NCI-H2081 (cell line): ENCODE measurements around the gene KASH5.
A peak's percentile ranks its signal among the peaks of the same experiment; 100 is the strongest.
"Not testable (repeated sequence)": the region's sequence is repeated elsewhere in the genome, so short reads cannot be mapped to it uniquely, and the experiment has no call there.

Experiments used
- DNase-seq, 2 experiments: peaks; one replicate each; lab custom pipeline; 2025; lab: John Stamatoyannopoulos, UW

Gene KASH5

DNA sequence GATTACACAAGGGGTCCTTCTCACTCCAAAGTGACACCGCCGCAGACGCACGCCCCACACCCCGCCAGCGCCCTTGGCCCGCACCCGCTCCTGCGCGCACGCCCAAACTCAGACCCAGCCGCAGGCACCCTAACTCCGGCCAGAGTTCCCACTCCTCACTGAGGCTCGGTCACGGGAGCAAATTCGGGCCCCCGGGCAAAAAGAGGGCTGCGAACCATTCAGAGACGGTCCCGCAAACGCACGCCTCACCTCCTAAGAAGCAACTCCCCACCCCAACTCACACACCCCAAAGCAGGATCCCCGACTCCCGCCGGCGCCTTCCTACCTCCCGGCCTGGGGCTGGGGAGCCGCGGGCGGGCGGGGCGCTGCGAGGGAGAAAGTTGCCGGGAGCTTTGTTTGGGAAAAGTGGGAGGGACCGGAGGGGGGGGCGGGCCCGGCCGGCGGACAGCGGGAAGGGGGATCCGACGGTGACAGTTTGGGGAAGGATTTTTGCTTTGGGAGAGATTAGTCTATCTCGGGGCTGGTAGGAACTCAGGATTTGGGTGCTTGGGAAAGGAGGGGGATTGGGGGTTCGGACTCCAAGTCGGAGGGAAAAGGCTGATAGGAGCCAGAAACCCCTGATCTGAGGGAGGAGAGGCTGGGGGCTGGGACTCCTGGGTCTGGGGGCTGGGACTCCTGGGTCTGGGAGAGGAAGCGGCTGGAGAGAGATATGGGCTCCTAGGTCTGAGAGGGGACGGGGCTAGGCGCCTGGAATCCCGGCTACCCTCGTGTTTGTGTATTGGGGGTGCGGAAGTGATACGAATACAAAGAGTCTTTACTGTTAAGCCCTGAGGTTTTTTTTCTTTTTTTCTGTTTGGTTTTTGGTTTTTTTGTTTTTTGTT, 25.8 kb upstream of the KASH5 start, which contains the start of gene TEAD2:
TSS of gene TEAD2 (minus strand) at position 369 of the 881 bp plus-strand sequence. CDS start 2,341 bp downstream, outside the sequence.
- DNase-seq: no peak

DNA sequence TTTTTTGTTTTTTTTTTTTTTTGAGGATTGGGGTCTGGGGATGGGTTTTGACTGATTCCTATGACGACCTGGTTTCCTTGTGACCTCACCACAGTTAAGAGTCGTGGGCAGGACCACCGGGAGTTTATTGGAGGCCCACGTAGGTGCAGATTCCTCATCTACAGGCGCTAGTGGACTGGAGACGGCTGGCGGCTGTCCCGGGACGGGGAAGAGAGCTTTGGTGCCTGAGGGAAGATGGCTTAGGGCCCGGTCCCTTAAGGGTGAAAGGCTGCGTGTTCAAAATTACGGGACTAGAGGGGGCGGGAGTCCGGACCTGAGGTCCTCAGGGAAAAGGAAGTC, 25.2 kb upstream of the KASH5 start:
- DNase-seq: no peak

DNA sequence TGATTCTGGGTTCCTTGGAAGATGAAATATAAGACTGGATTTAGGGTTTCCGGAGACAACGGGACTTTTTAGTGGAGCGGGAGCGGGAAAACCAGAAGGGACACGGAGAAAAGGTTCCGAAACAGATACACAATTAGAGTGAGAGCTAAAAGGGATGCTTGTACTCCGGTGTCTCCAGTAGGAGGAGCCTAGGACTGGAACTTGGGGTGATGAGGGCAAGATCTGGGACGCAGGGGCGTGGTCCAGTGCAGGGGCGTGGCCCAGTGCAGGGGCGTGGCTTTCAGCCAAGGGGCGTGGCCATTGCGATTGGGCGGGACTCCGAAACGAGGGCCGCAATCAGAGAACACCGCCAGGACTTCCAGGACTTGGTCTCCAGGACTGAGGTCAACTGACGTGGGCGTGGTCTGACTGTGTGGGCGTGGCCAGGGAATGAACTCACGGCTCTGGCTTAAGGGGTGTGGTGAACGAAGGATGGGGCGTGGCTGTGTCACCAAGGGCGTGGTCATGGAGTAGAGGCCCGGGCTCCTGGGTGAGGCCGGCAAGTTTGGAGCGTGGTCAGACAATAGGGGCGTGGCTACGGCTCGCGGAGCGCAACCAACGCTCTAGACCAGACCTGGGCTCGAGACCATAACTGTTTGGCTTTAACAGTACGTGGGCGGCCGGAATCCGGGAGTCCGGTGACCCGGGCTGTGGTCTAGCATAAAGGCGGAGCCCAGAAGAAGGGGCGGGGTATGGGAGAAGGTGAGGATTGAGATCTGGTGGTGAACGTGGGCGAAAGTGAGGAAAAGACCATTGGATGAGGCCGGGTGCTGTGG, 24.6 kb upstream of the KASH5 start, which contains the start of gene DKKL1:
TSS of gene DKKL1 (plus strand) at position 610 of the 815 bp plus-strand sequence. CDS start at position 732, 122 bp downstream.
- no peak for DNase-seq

DNA sequence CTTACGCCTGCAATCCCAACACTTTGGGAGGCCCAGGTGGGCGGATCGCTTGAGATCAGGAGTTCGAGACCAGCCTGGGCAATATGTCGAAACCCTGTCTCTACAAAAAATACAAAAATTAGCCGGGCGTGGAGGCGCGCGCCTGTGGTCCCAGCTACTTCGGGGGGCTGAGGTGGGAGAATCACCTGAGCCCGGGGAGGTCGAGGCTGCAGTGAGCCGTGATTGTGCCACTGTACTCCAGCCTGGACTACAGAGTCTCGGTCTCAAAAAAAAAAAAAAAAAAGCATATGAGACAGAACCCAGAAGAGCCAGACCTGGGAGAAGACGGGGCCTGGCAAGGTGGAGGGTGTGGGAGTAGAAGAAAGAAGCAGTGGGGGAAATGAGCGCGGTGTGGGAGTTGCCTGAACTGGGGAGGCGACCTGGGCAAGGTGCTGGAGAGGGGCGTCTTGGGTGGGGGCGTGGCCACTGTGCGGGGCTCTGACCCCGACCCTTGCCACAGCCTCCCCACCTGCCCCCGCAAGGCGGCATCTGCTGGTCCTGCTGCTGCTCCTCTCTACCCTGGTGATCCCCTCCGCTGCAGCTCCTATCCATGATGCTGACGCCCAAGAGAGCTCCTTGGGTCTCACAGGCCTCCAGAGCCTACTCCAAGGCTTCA, 23.8 kb upstream of the KASH5 start:
- DNase-seq: no peak

DNA sequence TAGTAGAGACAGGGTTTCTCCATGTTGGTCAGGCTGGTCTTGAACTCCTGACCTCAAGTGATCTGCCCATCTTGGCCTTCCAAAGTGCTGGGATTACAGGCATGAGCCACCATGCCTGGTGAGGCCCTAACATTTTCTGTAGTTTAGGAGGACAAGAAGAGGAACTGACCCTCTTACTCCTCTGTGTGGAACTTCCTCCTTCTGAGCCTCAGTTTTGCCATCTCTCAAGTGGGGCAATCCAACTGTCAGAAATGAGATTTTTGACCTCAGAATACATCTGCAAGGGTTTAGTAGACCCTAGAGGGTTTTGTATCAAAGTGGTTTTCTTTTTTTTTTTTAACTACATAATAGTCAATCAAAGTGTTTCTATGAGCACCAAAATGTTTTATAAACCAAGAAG, 21.9 kb upstream of the KASH5 start:
- DNase-seq: no peak

DNA sequence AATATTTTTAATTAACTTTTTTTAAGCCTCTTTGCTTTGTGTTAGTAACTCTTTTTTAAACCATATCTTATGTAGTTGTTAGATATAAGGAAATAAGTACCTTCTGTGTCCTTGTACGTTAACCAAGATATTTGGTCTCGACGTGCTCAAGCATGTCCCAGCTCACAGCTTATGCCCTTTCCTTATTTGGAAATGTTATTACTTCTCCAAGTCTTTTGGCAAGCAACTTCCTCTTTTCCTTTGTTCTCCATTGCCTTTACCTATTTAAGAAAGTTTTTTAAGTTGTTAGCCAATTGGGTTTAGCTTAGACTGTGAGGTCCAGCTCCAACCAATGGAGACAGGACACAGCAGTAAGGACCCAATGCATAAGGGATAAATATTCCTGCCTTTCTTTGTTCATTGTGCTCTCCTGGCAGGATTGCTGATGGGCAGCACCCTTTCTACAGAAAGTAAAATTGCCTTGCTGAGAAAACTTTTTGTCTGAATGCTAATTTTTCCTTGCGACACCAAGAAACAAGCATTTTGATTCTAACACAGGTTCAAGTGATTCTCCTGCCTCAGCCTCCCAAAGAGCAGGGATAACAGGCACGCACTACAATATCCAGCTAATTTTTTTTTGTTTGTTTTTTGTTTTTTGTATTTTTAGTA, 19.2 kb upstream of the KASH5 start:
- DNase-seq: no peak

DNA sequence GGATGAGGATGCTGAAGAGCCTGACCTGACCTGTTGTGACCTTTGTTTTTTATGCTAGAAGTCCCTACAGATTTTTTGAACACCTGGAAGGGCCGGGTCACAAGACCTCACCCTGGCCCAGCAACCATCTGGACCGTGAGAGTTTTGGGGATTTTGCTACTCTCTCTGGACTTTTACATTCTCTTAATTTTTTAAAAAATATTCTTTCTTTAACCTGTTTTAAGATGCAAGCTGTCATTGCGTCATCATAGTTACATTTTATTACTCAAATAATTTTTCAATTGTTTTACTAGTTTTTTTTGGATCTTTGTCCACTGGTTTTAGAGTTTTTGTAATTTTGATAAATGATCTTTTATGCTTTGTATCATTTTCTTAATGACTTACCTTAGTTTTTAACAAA, 16.9 kb upstream of the KASH5 start:
- no peak for DNase-seq

DNA sequence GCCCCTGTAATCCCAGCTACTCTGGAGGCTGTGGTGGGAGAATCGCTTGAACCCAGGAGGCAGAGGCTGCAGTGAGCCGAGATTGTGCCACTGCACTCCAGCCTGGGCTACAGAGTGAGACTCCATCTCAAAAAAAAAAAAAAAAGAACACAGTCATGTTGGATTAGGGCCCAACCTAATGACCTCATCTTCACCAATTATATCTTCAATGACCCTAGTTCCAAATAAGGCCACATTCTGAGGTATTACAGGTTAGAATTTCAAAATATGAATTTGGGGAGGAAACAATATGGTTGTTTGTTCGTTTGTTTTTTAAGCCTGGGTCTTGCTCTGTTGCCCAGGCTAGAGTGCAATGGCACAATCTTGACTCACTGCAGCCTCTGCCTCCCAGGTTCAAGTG, 14.9 kb upstream of the KASH5 start:
- DNase-seq: not testable (repeated sequence)

DNA sequence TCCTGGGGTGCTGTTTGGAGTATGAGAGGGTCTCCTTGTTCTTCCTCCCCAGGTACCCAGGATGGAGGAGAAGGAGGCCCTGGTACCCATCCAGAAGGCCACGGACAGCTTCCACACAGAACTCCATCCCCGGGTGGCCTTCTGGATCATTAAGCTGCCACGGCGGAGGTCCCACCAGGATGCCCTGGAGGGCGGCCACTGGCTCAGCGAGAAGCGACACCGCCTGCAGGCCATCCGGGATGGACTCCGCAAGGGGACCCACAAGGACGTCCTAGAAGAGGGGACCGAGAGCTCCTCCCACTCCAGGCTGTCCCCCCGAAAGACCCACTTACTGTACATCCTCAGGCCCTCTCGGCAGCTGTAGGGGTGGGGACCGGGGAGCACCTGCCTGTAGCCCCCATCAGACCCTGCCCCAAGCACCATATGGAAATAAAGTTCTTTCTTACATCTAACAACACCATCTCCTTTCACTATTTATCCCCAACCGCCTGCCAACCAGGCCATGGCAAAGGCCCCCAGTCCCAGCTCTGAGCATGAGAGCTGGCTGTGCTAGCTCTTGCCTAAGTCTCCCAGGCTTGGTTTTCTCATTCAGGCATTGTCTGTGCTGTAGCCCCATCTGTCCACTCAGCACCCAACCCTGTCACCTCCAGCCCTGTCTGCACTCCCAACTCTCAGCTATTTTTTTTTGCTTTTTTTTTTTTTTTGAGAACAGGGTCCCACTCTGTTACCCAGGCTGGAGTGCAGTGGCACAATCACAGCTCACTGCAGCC, 13.2 kb upstream of the KASH5 start:
- no peak for DNase-seq

DNA sequence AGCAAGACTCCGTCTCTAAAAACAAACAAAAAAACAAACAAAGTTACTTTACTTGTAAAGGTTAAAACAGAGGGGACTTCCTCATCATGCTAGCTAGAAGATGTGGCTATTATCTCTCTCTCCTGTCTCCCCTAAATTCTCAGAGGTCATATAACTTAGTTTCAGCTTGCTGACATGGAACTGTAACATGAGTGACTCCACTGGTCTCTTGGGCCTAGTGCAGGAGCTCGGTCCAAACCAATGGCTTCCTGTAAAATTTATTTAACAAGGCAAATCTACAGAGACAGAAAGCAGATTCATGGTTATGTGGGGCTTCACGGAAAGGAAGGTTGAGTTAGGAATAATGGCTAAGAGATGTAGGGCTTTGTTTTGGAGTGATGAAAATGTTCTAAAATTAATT, 9.5 kb upstream of the KASH5 start:
- DNase-seq: no peak

DNA sequence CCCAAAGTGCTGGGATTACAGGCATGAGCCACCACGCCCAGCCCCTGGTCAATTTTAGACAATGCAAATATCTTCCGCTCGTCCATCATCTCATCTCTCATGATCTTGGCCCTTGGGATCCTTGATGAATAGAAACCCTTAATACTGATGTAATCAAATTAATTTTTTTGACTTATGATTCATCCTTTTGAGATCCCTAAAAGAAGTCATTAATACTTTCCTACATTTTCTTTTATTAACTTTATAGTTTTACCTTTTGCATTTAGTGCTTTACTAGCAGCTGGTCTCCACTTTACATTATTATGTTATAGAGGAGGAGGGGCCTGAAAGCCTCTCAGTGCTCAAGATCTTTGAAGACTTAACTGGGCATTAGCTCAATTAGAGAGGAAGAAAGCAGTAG, 7.7 kb upstream of the KASH5 start:
- no peak for DNase-seq

DNA sequence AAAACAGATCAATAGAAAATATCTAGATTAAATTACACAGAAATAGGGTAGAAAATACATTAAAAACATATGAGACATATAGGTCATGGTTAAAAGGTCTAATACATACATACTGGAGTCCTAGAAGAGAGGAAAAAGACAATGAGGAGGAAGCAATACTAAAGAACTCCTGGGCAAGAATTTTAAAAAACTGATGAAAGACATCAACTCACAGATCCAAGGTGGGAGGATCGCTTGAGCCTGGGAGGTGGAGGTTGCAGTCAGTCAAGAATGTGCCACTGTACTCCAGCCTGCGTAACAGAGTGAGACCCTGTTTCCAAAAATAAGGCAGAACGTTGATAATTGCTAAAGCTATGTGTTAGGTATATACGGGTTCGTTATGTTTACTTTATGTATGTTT, 5.4 kb upstream of the KASH5 start:
- no peak for DNase-seq

DNA sequence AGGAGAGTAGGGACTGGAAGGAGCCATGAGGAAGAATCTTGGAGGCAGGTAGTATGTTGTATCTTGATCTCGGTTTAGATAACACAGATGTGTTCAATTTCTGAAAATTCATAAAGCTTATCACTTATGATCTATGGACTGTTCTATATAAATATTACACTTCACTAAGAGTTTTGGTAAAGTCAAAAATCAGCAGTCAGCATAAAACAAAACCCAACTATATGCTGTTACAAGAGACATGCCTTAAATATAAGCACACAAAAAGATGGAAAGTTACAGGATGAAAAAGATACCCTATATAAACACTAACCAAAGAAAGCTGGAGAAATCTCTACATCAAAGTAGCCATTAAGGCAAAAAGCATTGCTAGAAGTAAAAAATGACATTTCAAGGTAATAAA, 4.5 kb upstream of the KASH5 start:
- DNase-seq: no peak

DNA sequence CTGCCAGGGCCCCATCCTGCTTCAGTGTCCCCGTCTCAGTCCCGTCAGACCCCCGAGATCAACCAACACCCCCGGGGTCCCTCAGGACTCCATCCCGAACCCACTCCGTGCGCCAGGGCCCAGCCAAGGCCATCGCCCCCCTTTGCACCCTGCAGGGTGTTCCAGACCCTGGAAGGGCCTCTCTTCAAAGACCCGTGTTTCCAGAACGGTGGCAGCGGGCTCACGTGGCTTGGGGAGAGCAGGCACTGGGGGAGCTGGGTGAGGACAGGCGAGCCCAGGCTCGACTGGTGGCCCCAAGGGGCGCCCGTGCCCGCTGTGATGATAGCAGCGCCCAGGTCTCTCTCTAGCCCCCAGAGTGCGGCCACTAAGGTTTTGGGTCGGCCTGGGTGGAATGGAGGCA, 1.4 kb downstream of the KASH5 start:
- no peak for DNase-seq

DNA sequence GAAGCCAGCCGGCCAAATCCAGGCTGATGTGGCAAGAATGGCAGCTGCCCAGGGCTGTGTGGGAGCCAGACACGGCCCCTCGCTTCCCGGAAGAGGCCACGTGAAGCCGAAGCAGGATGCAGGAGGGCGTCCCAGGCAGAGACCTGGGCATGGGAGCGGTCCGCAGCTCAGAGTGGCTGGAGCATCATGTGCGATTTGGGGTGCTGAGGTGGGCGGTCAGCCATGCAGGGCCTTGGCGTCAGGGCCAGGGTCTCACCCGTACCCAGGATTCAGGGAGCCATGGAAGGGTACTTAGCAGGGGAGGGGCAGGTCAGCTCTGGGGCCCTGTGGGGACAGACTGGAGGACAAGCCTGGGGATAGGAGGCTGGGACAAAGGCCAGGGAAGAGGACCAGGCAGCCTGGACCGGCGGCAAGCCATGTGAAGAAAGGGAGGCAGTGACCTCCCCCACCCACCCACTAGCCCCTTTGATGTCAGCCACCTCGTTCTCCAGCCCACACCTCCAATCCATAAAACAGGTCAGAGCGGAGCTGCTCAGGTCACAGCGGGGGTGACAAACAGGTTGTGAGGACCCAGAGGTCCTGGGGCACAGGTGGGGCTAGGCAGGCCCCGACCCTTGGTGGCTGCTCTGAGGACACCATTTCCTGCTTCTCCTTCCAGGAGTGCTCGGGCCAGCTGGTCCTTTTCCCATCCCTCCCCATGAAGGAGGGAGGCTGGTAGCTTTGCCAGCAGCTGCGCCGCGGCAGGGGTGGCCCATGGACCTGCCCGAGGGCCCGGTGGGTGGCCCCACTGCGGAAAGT, 2.3 kb downstream of the KASH5 start:
- no peak for DNase-seq

DNA sequence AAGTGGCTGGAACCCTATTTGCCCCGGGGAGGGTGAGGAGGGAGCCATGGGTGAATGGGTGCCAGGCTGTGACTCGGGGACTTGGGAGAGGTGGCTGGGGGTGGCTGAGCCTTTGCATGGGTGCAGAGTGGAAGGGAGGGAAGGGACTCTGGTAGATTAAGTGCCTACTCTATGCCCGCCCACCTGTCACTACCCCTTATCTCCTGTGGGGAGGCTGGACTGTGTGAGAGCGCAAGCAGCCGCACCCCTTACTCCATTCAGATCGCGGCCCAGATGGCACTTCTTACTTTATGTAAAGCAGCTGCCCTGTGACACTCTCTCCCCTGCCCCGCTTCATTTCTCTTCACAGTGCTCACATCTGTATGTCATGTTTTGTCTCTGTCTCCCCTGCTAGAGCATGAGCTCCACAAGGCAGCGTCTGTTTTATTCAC, 2.9 kb downstream of the KASH5 start:
- DNase-seq: no peak

DNA sequence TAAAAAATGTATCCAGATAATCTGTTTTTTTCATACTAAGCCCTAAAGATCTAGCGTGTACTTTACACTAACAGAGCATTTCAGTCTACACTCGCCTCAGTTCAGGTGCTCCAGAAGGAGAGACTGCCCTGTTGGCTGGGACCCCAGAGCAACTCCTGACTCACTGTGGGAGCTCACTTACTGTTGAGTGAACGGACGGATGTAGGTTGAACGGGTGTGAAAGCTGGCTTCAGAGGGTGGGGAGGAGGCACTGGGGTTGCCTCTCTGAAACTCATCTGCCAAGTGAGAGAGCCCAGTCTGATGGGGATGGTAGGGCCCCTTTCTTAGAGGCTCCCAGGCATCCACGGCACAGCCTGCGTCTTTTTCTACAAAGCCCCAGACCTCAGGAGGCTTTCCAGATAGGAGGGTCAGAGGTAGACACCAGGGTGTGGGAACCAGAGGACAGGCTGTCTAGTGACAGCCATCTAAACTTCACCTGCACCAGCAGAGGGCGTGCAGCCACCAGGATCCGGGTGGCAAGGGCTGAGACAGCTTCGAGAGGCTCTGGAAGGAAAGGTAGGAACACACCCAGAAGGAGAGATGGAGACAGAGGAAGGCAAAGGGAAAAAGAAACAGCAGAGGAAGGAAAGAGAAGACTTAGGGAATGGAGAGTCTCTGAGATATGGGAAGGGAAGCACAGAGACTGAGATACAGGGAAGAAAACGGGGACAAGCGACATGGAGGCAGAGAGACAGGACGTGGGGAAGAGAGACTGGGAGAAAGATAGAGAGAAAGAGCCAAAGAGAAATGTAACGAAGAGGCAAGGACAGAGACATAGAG, 3.7 kb downstream of the KASH5 start:
- DNase-seq: peak; percentile 66 to 76

DNA sequence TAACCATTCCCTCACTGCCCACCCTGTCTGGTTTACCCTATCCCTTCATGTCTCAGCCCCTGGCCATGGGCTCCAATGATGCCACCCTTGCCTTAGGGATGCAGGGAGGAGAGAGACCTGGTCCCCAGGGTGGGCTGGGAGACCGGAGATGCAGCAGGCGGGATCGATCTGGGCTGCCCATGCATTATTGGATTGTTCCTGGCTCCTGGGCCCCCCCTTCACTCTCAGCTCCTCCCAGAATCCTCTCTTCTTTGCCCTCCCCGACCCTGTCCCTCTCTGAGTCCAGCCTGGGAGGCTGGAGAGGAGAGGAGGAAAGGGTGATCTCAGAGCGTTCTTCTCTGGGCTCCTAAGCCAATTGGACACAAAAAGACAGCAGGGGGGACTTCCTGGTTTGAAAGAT, 5.8 kb downstream of the KASH5 start:
- DNase-seq: no peak

DNA sequence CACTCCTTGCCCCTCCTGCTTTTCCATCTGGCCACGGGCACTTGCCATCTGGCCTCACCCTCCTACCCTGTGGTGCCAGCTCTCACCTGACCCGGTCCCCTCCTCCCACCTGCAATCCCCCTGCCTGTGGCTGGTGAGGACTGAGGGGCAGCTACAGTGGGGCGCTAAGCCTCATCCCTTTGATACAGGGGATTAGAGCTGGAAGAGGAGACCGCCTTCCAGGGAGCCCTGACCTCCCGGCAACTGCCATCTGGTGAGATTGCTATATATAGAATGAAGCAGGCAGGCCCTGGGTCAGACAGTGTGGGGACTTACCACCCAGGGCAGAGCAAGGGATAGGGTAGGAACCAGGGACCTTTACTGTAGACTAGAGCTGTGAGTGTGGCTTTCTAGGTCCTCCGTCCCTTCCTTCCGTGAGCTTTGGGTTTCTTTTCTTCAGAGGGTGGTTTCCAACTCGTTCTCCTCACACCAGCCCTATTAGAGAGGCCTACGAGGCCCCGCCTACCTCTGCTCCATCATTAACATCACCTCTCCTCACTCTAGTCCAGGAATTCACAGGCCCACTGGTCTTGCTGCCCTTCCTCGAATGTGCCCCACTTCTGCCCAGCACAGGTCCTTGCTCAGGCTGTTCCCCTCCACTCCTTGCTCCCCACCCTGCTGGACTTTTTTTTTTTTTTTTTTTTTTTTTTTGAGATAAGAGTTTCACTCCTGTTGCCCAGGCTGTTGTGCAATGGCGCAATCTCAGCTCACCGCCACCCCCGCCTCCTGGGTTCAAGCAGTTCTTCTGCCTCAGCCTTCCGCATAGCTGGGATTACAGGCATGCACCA, 7.7 kb downstream of the KASH5 start:
- no peak for DNase-seq
